H1 (cell line): ENCODE measurements around the gene TMEM176B. TPM values are rescaled to one million over a fixed set of nuclear protein-coding genes. Genes with fewer than 3 reads are reported as not detected.
A peak's percentile ranks its signal among the peaks of the same experiment; 100 is the strongest.

ENCODE experiments used
- CTCF ChIA-PET: fragments of 300-600 bp; sonication (Branson Sonifier 250); formaldehyde crosslinking; loops from one replicate; lab custom pipeline; 2021; ENCODE audit not compliant: partially characterized antibody; lab: Charles Lee
- POLR2A ChIA-PET: fragments of 300-600 bp; sonication (Branson Sonifier 250); formaldehyde crosslinking; loops from one replicate; lab custom pipeline; 2021; ENCODE audit warnings: inconsistent platforms; ENCODE audit not compliant: partially characterized antibody; lab: Charles Lee
- DNase-seq, 2 experiments: peaks; one replicate each; pipeline versions ENCODE4 v3.0.0 to v3.0.0-alpha.2; 2010 to 2022; ENCODE audit warnings: low spot score in 2 of 2, low read depth in 1 of 2, mixed read lengths in 1 of 2
- FAIRE-seq: peaks from 2 replicates; lab custom pipeline; 2011; peaks lifted over from hg19 to GRCh38; lab: Jason Lieb, UNC
- H2AFZ ChIP-seq: 2 replicates; pipeline ENCODE4 v1.8.1; 2012; ENCODE audit warnings: low read length, inconsistent platforms
- H2AK5ac ChIP-seq: 2 replicates; pipeline ENCODE4 v1.6.1; 2013; ENCODE audit warnings: low read depth, low read length
- H2BK120ac ChIP-seq: replicated peaks from 2 replicates; pipeline ENCODE3; 2013; ENCODE audit warnings: low read depth, low read length, inconsistent platforms
- H2BK12ac ChIP-seq: 2 replicates; pipeline ENCODE4 v1.6.1; 2013; ENCODE audit warnings: low read depth, low read length
- H2BK15ac ChIP-seq: 2 replicates; pipeline ENCODE4 v1.6.1; 2013; ENCODE audit warnings: low read length
- H2BK20ac ChIP-seq: 2 replicates; pipeline ENCODE4 v1.6.1; 2013; ENCODE audit warnings: low read length
- H2BK5ac ChIP-seq: 2 replicates; pipeline ENCODE4 v1.6.1; 2013; ENCODE audit warnings: low read depth, low read length
- H3K14ac ChIP-seq: 2 replicates; pipeline ENCODE4 v1.6.1; 2013; ENCODE audit warnings: inconsistent platforms; ENCODE audit not compliant: insufficient read length
- H3K18ac ChIP-seq: 2 replicates; pipeline ENCODE4 v1.6.1; 2013; ENCODE audit warnings: low read length; ENCODE audit errors: extremely low read depth
- H3K23ac ChIP-seq: 2 replicates; pipeline ENCODE4 v1.6.1; 2013; ENCODE audit warnings: inconsistent platforms; ENCODE audit not compliant: insufficient read length
- H3K23me2 ChIP-seq: 2 replicates; pipeline ENCODE4 v1.6.1; 2013; ENCODE audit warnings: low read depth, low read length
- H3K27ac ChIP-seq: 2 replicates; pipeline ENCODE4 v1.6.1; 2011; ENCODE audit warnings: low read depth, low read length, inconsistent platforms
- H3K27me3 ChIP-seq, 4 experiments: replicated peaks in 1 of 4; 1 replicate in 1 of 4; 2 replicates in 3 of 4; pipeline versions ENCODE4 v1.6.1 to v1.8.1; 2011 to 2013; ENCODE audit warnings: low read length in 3 of 4, mild to moderate bottlenecking in 3 of 4, inconsistent platforms in 2 of 4, mixed read lengths in 2 of 4, moderate library complexity in 1 of 4; ENCODE audit not compliant: control insufficient read depth in 3 of 4, insufficient read depth in 3 of 4; ENCODE audit errors: extremely low read depth in 1 of 4
- H3K36me3 ChIP-seq, 4 experiments: 2 replicates each; pipeline versions ENCODE4 v1.6.1 to v1.8.1; 2011 to 2013; ENCODE audit warnings: mild to moderate bottlenecking in 4 of 4, low read length in 3 of 4, moderate library complexity in 2 of 4, control low read depth in 1 of 4, inconsistent platforms in 1 of 4; ENCODE audit not compliant: insufficient read depth in 4 of 4, control insufficient read depth in 2 of 4
- H3K4ac ChIP-seq: replicated peaks from 2 replicates; pipeline ENCODE3; 2013; ENCODE audit warnings: low read length, low read depth, mixed read lengths, inconsistent platforms; ENCODE audit not compliant: insufficient read length
- H3K4me1 ChIP-seq, 4 experiments: replicated peaks in 1 of 4; 1 replicate in 1 of 4; 2 replicates in 3 of 4; pipeline versions ENCODE4 v1.6.1 to v1.8.1; 2011 to 2013; ENCODE audit warnings: low read length in 3 of 4, inconsistent platforms in 2 of 4, mixed read lengths in 1 of 4; ENCODE audit not compliant: insufficient read depth in 4 of 4, control insufficient read depth in 3 of 4
- H3K4me2 ChIP-seq, 2 experiments: 2 replicates each; pipeline versions ENCODE4 v1.6.1 to v1.8.1; 2011 to 2013; ENCODE audit warnings: low read depth in 2 of 2, low read length in 2 of 2, control low read depth in 1 of 2, inconsistent platforms in 1 of 2, mild to moderate bottlenecking in 1 of 2; ENCODE audit not compliant: insufficient read depth in 1 of 2
- H3K4me3 ChIP-seq, 4 experiments: fragments of 200-600, 300-600 bp in 1 of 4; sonication (generic), shearing (Covaris generic), sonication (Bioruptor Twin) in 1 of 4; 2 replicates each; pipeline versions ENCODE4 v1.5.1 to v1.8.1; 2011 to 2016; ENCODE audit warnings: low read length in 4 of 4, low read depth in 3 of 4, control low read depth in 2 of 4, inconsistent platforms in 2 of 4, mild to moderate bottlenecking in 2 of 4, mixed read lengths in 1 of 4, moderate library complexity in 1 of 4; ENCODE audit not compliant: insufficient read depth in 2 of 4; ENCODE audit errors: extremely low read depth in 1 of 4
- H3K56ac ChIP-seq: replicated peaks from 2 replicates; pipeline ENCODE3; 2013; ENCODE audit warnings: low read depth, mild to moderate bottlenecking, mixed read lengths, low read length, inconsistent platforms; ENCODE audit not compliant: insufficient read length
- H3K79me1 ChIP-seq: 2 replicates; pipeline ENCODE4 v1.6.1; 2013; ENCODE audit warnings: low read depth, low read length, control low read depth
- H3K79me2 ChIP-seq, 2 experiments: 2 replicates each; pipeline versions ENCODE4 v1.6.1 to v1.8.1; 2012 to 2013; ENCODE audit warnings: low read length in 2 of 2, mild to moderate bottlenecking in 2 of 2, inconsistent platforms in 1 of 2; ENCODE audit not compliant: insufficient read depth in 2 of 2, control insufficient read depth in 1 of 2
- H3K9ac ChIP-seq, 4 experiments: replicated peaks in 1 of 4; 1 replicate in 1 of 4; 2 replicates in 3 of 4; pipeline versions ENCODE4 v1.6.1 to v1.8.1; 2011 to 2013; ENCODE audit warnings: low read depth in 3 of 4, low read length in 3 of 4, control low read depth in 2 of 4, mild to moderate bottlenecking in 2 of 4, moderate library complexity in 2 of 4, inconsistent platforms in 1 of 4; ENCODE audit errors: extremely low read depth in 1 of 4
- H3K9me3 ChIP-seq, 2 experiments: 2 replicates each; pipeline versions ENCODE4 v1.6.1 to v1.8.1; 2012 to 2013; ENCODE audit warnings: mild to moderate bottlenecking in 2 of 2, moderate library complexity in 2 of 2, control low read depth in 1 of 2, inconsistent platforms in 1 of 2, low read depth in 1 of 2, low read length in 1 of 2, mixed read lengths in 1 of 2; ENCODE audit not compliant: insufficient read depth in 2 of 2
- H4K20me1 ChIP-seq, 2 experiments: replicated peaks in 1 of 2; 2 replicates each; pipeline versions ENCODE3 to v1.8.1; 2011 to 2013; ENCODE audit warnings: inconsistent platforms in 2 of 2, low read length in 2 of 2, mild to moderate bottlenecking in 1 of 2; ENCODE audit not compliant: insufficient read depth in 2 of 2, control insufficient read depth in 1 of 2
- H4K5ac ChIP-seq: 2 replicates; pipeline ENCODE4 v1.6.1; 2013; ENCODE audit warnings: low read length, low read depth, mixed read lengths, inconsistent platforms; ENCODE audit not compliant: insufficient read length
- H4K8ac ChIP-seq: 2 replicates; pipeline ENCODE4 v1.8.0; 2013; ENCODE audit warnings: mild to moderate bottlenecking, moderate library complexity, low read length, inconsistent platforms; ENCODE audit not compliant: insufficient read depth; ENCODE audit errors: extremely low read depth
- H4K91ac ChIP-seq: replicated peaks from 2 replicates; pipeline ENCODE3; 2013; ENCODE audit warnings: low read length, mixed read lengths, inconsistent platforms; ENCODE audit not compliant: insufficient read length
- SUZ12 ChIP-seq: fragments of 200-600 bp; sonication (generic); IDR thresholded peaks from 2 replicates; pipeline ENCODE4 v1.6.1; 2012; ENCODE audit warnings: mild to moderate bottlenecking, inconsistent platforms, low read length, moderate library complexity, mixed read lengths
- WGBS, 2 experiments: shearing (Covaris generic) in 1 of 2; methylation state at CpG; one replicate each; pipeline versions ENCODE4 v1.1.6 to v1.1.7; 2013 to 2015; ENCODE audit warnings: low lambda C conversion rate in 2 of 2, mixed read lengths in 2 of 2, inconsistent platforms in 1 of 2, low coverage in 1 of 2, missing lambda C conversion rate in 1 of 2; ENCODE audit not compliant: insufficient replicate concordance in 2 of 2, insufficient coverage in 1 of 2, insufficient read length in 1 of 2; ENCODE audit errors: extremely low coverage in 1 of 2, missing lambda C conversion rate in 1 of 2; 5-methylcytosine and 5-hydroxymethylcytosine counted together
- polyA plus RNA-seq, 7 experiments: library from polyadenylated mRNA; depleted of rRNA in 3 of 7; stranded (reverse) in 5 of 7; unstranded in 2 of 7; fragments of >200 nt in 5 of 7; fragments of 200-250 nt in 2 of 7; gene quantifications; 1 replicate in 5 of 7; 2 replicates in 1 of 7; 4 replicates in 1 of 7; pipeline versions ENCODE4 v1.2.1 to v1.2.3, GENCODE V29; 2011 to 2013; ENCODE audit warnings: missing spikeins in 2 of 7, mixed read lengths in 2 of 7
- total RNA-seq: library from RNA; stranded (reverse); fragmentation: NEBNext Ultra II Directional; extraction: Animal tissue kit (Norgen Biotek cat#: 25700); gene quantifications from 2 replicates; pipeline ENCODE4 v1.2.1, GENCODE V29; 2021

Gene TMEM176B
- total and polyA plus RNA-seq, 2 of the 8 experiments (the other 6 are each of a cell fraction or from before 2014, with no cell fraction given): 1.2 to 2.1 TPM

- H4K5ac ChIP-seq: no peak overlapping the region
- WGBS, 2 experiments: 94% methylated on average over 3 of the region's 3 CpGs; no CpG with 5 or more reads in 1 of the 2 experiments
- H3K27ac ChIP-seq: no peak overlapping the region
- no peak overlapping the region for H3K18ac ChIP-seq
- no peak overlapping the region; the same call in 1 of the 2 replicates for H2BK15ac ChIP-seq
- FAIRE-seq (no peak), DNase-seq (no peak)
- no peak overlapping the region for H3K4me3 ChIP-seq
- POLR2A ChIA-PET: interaction anchor here (1.0 kb wide), 1 partner anchor 10 kb away, joined by 3 read pairs; no protein-coding TSS in a partner anchor
- H3K4me1 ChIP-seq: no peaks in the 10 kb centered on the region
- no peaks in the 10 kb centered on the region for H3K79me2 ChIP-seq
- no peaks in the 10 kb centered on the region for H3K9me3 ChIP-seq
- no peak overlapping the region for H4K8ac ChIP-seq
- H2BK120ac ChIP-seq: no peak overlapping the region
- no peaks in the 10 kb centered on the region for H3K79me1 ChIP-seq
- no peak overlapping the region for H3K14ac ChIP-seq
- peak overlapping the region; percentile 66; the same call in 1 of the 2 replicates for H2BK5ac ChIP-seq
- CTCF ChIA-PET: interaction anchor here (1.1 to 1.3 kb wide), 3 partner anchors 34 to 112 kb away, joined by 3 to 4 read pairs (median 3); no protein-coding TSS in a partner anchor
- H4K20me1 ChIP-seq: no peaks in the 10 kb centered on the region
- H3K4me2 ChIP-seq: no peak overlapping the region
- no peak overlapping the region for H3K56ac ChIP-seq
- no peak overlapping the region for H2AFZ ChIP-seq
- no peak overlapping the region for H3K4ac ChIP-seq
- H3K36me3 ChIP-seq: no peaks in the 10 kb centered on the region
- H3K23ac ChIP-seq: no peak overlapping the region
- no peak overlapping the region for H2AK5ac ChIP-seq
- no peaks in the 10 kb centered on the region for H3K23me2 ChIP-seq
- no peaks in the 10 kb centered on the region; a peak in 1 of 7 replicates for H3K27me3 ChIP-seq
- H3K9ac ChIP-seq: no peak overlapping the region
- no peak overlapping the region for H4K91ac ChIP-seq
- H2BK20ac ChIP-seq: no peak overlapping the region
- H2BK12ac ChIP-seq: peak overlapping the region; percentile 60; the same call in 1 of the 2 replicates
- TF ChIP-seq SUZ12: no peak
Observed at GRCh38 chr7:150842018-150842417, 41.9 kb upstream of the TMEM176B start.
